ENCODE data around the gene ICE2.

Gene ICE2

DNA sequence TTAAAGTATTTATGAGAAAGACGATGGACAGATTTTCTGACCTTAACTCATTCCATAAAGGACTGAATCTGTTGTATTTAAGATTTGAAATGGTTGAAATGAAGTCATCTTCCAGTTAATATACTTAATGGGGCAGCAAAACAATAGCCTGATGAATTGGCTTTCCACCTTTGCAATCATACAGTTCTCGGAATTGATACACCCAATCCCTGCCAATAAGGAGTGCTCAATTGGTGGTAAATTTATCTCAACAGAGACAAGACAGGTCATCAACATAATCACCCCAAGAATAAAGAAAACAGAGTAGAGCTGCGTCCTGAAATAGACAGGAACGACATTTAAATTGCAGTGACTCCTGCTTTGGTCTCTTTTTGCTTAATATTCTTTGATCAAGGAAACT is 92.3 kb downstream of the ICE2 start:
- no peak for DNase-seq

DNA sequence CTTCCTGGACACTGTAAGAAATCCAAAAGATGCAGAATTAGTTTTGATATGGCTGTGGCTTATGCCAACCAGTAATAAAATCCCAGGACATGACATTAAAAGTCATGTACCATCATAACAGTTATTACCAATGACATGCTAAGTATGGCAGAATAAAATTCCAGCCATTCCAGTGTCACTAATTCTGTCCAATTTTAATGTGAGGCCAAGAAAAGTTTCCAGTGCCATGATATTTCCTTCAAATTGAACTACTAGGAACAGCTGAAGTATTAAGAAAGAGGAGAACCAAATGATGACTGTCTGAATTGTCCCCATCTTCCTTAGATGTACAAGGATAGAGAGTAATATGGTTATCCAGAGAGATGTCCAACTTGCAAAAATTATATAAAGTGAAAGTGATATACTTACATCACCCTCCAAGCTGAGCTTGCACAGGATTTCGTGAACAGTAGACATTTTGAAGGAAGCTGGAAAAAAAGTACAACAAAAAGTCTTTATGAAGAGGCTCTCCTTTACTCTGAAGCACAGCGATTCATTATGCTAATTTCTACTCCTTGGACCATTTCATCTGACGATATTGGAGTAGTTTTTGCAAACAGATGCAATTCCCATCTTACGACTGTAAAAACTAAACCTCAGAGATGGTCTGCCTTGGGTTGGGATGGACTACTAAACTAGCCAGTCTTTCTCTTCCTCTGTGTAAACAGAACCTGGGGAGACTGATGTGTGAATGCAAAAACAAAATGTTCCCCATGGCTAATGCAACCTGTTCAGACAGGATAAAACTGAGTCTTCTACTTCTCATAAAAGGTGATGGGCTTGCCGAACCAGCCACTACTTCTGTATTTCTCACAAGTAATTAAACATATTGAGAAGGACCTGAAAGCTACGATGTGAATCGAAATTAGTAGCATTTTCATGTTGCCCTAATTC is 93.1 kb downstream of the ICE2 start:
- DNase-seq, result peak; percentile 22

DNA sequence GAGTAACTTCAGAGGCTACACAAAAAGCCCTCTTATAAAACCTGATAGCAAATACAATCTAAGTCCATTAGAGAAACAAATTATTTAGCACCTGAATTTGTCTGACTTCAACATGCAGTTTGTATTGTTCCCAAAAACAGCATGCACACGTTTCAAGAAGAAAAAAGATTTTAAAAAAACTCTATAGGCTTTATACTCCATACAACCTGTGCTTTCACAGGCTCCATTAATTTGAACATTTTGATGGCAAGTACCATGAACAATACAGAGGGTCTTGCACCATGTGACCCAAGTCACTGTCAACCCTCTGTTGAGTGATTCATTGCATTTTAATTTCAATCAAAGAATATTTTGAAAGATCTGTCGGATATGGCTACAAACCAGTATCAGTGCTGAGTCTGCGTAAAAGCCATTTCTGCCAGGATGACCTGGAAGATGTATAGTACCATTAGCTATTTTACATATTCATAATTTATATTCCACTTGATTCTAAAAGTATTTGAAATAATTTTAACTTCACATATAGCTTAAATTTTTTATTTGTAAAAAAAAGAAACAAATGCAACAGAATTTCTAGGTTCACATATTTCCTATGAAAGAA is 94.3 kb downstream of the ICE2 start:
- no peak for DNase-seq

DNA sequence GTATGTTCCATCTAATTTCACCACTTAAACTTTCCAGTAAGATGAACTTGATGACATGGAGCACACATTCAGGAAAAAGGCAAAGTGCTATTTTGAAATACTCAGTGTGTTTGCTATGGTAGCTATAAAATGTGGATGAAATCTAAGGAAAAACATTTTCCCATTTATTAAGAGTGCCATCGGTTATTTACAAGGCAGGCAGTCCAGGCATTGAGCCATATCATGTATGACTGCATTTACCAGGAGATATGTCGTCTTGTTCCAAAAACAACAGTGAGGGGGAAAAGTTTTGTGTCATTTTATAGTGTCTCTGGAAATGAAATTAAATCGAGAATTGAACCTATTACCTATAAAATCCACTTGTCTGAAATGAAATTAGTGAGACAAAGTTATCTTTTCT is 94.9 kb downstream of the ICE2 start:
- DNase-seq, result no peak

DNA sequence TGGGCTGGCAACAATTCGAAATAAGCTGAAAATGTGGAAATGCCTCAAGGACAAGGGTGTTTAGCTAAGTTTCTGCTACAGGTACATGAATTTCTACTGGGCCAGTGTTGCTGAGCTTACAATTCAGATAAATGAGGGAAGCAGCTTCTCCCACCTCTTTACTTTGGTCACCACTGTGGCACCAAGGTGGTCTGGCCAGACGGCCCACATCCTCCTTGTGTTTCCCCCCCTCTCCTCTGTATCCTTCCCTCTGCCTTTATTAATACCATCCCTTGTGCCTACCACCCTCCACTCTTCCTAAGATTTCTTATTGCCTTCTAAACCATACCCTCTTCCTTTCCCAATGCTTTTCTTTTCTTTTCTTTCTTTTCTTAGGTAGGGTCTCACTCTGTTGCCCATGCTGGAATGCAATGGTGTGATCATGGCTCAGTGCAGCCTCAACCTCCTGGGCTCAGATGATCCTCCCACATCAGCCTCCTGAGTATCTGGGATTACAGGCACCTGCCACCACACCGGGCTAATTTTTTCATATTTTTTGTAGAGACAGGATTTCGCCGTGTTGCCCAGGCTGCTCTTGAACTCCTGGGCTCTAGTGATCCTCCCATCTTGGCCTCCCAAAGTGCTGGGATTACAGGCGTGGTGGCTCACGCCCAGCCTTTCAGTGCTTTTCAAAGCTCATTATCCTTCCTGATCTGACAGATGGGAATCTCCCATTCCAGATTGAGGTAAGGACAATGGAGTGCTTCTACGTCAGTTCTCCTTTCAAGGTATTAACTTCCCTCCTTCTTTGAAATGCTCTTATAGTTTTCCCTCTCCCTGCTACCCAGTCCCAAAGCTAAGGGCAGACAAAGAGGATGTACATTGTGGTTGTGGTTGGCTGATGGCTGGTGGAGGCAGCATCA is 95.9 kb downstream of the ICE2 start:
- DNase-seq, result no peak

DNA sequence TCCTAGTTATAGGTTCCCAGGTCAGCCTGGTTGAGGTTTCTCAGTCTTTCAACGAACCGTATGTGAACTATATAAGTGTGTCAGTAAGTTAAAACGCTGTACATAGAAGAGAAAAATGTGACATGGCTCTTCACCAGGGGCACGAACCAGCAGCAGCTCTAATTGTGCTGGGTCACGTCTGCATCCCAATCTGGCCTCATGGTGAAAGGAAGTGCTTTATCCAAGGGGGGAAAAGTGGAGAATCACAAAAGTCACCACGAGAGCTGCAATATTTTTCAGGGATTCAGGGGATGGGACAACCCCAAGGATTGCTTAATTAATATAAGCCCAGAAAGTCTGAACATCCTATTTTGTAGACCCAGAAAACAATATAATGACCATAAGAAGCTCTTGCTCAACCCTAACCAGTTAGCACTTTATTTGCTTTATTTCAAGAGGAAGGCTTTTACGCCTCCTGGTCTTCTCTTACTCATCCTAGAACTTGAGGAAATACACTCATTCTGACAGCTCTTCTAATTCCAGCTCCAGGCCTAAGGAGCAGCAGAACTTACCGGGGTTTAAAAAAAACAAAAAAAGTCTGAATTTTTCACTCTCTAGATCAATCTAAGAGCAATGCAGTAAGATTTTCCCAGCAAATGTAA is 97.7 kb downstream of the ICE2 start:
- DNase-seq, result no peak

DNA sequence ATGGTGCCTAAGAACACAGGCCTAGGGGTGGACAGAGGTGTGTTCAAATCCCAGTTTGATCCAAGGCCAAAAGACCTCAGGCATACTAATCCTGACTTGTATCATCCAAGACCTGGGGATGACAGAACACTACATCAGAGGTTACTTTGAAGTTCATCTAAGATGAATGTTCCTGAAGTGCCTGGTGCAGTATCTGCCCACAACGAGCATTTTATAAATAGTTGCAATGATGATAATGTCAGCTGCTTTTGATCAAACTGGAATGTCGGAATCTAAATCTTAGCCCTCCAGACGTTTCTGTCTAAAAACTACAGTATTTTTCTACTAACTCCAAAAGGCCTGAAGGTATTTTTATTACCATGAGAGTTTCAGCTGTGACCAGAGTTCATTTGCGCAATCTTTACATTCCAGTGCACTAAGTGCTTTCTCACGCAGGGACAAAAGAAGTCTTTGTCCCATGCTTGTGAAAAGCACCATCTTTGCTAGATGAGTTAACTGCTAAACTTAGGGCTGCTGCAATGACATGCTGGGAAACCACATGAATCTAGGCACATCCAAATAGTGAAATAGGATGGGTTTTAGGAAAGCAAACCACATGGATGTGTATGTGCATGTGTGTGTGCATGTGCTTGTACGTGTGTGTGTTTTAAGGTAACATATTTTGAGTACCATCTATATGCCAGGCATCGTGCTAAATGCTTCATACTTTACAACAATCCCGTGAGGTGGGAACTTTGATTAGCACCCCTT is 99.2 kb downstream of the ICE2 start:
- no peak for DNase-seq

DNA sequence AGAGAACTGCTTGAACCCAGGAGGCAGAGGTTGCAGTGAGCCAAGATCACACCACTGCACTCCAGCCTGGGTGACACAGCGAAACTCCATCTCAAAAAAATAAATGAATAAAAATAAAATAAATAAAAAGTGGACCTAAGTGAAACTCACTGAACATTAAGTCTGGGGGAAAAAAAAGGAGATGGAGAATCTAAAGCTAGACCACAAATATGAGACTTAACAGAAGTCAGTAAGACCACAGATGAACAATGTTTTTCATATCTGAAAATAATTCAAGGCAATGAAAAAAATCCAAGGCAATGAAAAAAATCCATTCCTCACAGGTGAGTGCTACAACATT is 99.8 kb downstream of the ICE2 start:
- no peak for DNase-seq

DNA sequence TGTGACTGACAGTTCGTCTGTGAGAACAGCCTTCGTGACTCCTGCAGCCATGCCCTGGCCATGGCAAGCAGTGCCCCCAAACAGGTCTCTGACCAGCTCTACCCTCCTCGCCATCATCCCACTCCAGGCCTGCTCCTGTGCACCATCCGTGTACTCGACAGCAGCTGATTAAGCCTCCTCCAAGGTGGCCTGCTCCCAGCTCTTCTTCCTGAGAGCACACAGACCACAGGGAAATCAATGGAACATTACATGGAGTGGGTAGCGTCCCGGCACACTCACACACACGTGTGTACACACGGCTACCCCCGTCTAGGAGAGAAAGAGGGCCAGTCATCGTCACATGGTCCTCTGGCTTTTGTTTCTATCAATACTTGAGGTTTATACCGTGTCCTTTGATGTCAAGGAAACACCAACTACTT is 102.3 kb downstream of the ICE2 start:
- no peak for DNase-seq

DNA sequence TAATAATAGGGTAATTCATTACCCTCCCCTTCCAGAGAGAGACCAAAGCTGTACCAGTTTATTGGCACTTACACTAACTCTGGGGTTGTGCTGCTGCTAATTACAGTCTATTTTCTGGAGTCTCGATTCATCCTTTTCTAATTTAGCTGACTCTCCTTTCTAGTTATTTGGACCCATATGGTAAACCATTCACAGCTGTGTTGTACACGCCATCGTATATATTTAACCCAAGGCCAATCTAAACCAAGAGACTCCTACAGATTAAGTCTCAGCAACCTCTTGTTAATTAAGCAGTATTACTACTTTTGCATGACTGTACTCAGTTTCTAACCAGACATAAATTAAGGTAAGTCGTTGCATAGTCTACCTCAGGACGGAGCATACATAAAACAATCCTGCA is 103.6 kb downstream of the ICE2 start:
- DNase-seq, result no peak

DNA sequence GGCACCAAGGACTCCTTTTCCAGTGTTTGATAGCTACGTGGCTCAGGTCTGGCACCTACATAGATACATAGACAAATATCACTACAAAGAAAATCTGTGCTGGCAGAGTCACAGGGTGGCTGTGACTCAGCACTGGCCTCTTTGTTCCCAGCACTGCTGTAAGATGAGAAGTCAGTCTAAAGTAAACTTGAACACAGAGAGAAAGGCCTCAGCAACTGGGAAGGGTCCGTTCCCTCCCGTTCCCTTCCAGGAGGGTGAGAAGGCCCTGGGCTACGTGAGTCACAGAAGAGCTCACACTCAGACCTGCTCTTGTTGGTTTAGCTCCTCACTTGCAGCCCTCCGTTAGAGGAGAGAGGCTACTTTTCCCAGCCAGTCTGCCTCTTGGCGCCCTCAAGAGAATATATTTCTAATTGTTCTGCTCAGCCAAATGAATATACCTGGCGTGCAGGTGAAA is 104.3 kb downstream of the ICE2 start:
- no peak for DNase-seq

DNA sequence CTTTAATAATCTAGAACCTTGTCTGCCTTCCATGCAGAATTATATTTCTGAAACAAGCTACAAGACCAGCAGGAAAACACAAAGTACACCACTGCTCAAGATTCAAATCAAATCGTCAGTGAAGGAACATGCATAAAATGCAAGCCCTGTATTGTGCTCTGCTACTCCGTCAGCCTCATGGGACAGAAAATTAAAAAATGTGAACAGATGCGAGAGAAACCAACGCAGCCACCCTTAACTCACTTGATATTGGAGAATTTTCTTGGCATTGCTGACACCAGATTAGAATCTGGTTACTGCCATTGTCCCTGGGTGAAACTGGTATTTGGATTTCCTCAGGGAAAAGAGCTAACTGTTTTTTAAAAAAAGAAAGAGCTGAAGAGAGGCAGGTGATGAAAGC is 104.7 kb downstream of the ICE2 start:
- no peak for DNase-seq

DNA sequence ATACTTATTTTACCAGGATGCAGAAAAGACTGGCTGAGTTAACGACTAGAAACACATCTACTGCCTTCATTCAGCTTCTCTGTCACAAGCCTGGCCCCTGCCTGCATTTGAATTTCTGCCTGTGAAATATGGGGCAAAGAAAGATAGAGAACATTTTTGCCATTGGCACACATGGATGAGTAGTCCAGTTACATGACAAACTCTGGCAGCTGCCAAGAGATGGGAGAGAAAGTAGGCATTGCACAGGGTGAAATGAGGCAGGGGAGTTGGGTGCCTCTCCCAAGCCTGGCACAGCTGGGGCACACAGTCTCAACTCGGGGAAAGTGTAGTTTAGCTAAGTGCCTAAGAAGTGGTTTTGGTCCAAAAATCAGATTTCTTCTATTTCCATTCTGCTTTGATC is 105.2 kb downstream of the ICE2 start:
- DNase-seq, result no peak

DNA sequence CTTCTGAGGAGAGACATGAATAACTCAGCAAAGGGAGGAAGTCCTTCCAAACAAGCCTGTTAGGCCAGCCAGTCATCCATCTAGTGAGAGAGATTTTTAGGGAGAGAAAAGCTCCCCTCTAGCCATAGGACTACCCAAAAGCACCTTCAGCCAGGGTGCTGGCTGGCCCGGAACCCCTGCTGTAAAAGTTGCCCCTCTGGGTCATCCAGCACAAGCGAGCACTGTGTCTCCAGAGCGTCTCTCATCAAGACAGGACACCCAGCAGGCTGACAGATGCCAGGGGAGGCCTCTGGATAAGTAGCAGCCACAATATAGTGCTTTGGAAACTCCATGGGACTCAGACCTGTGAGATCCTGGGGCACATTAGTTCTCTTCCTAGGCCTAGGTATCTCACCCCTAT is 105.6 kb downstream of the ICE2 start:
- DNase-seq, result no peak

DNA sequence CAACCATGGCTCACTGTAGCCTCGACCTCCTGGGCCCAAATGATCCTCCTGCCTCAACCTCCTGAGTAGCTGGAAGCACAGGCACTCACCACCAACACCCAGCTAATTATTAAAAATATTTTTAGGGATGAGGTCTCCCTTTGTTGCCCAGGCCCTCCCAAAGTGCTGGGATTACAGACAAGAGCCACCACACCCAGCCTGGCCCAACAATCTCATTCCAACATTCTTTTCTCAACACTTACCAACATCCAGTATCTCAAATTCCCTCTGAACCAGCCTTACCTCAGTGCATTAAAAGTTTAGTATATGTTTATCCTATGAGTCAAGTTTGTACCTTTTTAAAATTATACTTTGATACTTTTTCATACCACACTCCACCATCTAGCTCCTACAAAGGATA is 106.2 kb downstream of the ICE2 start:
- DNase-seq, result no peak

DNA sequence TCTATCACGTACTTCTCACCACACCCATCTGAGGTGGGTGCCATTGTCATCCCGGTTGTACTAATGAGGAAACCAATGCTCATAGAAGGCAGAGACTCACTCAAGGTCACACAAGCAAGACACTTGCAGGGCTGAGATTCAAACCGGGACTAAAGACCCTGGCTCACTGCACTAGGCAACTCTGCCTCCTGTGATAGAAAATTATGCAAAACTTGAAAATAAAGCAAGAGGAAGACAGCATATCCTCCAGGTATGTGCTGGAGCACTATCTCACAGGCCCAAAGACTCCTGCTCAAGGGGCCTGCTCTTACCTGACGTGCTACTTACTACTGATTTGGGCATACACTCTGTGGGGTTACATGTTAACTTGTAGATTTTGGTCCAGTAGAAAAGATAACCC is 106.7 kb downstream of the ICE2 start:
- no peak for DNase-seq

DNA sequence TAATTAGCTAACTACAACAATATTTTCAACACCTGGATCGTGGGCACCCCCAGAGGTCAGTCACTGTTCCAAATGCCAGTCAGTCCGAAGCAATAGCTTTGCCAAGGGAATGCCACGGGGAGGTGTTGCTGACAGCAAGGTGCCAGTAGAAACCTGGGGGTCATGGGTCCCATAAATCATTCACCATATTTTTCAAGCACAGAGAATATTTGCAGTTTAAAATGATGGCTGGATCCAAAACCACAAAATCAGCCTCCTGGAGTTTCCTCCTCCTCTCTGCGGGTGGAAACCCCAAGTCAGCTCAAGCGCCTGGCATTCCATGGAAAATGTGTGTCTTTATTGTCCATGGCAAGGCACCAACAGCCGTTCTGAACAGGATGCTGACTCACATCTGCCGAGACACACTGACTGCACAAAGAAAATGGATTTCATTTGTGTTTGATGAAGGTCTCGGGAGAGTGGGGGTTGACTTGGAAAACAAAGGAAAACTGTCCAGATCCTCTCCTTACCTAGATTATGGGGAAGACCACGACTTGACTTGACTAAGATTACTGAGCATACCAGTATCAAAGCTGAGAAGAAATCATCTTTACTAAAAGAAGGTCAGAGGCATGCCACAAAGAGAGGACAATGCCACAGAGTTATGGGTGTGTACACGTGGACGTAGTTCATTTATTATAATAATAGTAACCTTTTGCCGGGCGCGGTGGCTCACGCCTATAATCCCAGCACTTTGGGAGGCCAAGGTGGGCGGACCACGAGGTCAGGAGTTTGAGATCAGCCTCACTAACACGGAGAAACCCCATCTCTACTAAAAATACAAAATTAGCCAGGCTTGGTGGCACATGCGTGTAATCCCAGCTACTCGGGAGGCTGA is 107.5 kb downstream of the ICE2 start:
- DNase-seq, result no peak

DNA sequence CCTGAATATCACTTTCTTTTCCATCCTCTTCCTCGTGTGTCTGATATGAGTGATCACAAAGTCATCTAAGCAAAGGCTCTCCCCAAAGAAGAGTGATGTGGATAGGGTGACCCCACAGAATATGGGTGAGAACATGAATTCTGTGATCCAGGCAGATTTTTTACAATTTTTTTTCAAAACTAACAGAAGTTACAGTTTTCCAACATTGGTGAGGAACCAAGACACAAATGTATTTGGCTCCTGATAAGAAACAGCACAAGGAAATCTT is 108.1 kb downstream of the ICE2 start:
- no peak for DNase-seq

DNA sequence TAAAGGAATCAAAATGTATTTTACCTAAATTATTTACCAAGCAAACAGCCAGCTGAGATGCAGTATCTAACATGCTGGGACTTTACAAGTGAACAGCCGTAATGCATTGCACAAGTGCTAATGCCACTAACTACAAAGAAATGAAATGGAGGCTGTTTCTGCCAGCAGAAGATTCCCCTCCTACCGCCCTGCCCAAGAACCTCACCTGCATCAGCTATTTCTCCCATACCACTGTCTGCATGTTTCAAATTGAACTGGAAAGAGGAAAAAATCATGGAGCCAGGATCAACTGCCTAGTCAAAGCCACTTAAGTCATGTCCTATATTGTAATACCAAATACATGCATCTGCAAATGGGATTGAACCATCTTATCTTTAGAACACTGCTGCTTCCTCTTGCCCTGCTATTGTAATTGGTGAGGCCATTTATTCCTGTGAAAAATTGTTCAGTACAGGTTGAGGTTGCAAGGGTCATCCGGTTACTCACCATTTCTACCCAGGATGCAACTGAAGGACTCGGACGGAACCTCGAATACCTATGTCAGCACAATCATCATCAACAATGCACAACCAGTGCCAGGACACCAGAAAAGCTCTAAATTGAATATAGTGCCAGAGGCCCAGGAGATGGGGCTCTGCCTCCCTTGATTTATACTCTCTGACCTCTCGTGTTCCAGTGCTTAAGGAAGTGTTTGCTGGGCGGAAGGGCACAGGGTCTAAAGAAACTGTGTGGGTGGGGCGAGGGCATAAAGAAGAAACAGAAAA is 108.7 kb downstream of the ICE2 start:
- DNase-seq, result no peak

DNA sequence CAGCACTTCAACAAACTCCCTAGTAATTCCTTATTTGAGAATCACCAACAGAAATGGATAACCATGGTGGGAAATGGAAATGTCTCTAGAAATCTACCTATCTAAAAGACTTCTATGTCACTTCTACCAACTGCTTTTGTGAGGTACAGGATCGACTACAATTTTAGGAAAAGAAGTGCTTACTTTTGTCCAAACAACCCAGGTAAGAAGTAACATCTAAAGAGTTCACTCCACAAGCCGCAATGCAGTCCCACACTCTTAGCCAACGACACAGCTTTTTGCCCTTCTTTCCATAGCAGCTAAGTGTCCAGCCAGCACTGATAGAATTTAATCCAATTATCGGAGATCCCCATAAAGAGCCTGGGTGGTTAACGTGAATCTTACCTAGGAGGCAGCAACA is 109.2 kb downstream of the ICE2 start:
- DNase-seq, result no peak

All from NCI-H526 treated with DMSO at 0.1 percent for 48 hours (cell line).